ENCODE data around the gene KIAA0753.

Gene KIAA0753

GRCh38 chr17:6602141-6602540 is 38.4 kb downstream of the KIAA0753 start:
- H3K4me3 ChIP-seq (ENCODE audit: insufficient read depth, low read length, poor library complexity, severe bottlenecking) = no peak overlapping the region
- no peak for TF ChIP-seq EZH2phosphoT487 (conservative IDR thresholded peaks at IDR 0.05; ENCODE audit: low read length)
- H3K9me2 ChIP-seq (replicated peaks; ENCODE audit: insufficient read depth, low read length) = no peaks in the 10 kb centered on the region
- H3K9ac ChIP-seq (ENCODE audit: low read length) = no peak overlapping the region
- no peak overlapping the region for H2AFZ ChIP-seq (ENCODE audit: low read depth, low read length, severe bottlenecking)
- no peaks in the 10 kb centered on the region for H3K79me2 ChIP-seq (ENCODE audit: insufficient read depth, low read length)
- no peaks in the 10 kb centered on the region for H4K20me1 ChIP-seq (ENCODE audit: low read depth, low read length)
- H3K9me3 ChIP-seq (ENCODE audit: insufficient read depth, low read length) = no peaks in the 10 kb centered on the region
- no peak overlapping the region for H3K27ac ChIP-seq (ENCODE audit: low read depth, low read length)
- peaks cover 3% of the 10 kb centered on the region; the same call in 1 of the 2 replicates for H3K36me3 ChIP-seq (ENCODE audit: low read length)
- no peaks in the 10 kb centered on the region for H3K27me3 ChIP-seq (ENCODE audit: low read length)
- H3F3A ChIP-seq (ENCODE audit: insufficient read depth) = no peaks in the 10 kb centered on the region
- H3K4me2 ChIP-seq (ENCODE audit: low read depth, low read length, poor library complexity, severe bottlenecking) = no peak overlapping the region

DNA sequence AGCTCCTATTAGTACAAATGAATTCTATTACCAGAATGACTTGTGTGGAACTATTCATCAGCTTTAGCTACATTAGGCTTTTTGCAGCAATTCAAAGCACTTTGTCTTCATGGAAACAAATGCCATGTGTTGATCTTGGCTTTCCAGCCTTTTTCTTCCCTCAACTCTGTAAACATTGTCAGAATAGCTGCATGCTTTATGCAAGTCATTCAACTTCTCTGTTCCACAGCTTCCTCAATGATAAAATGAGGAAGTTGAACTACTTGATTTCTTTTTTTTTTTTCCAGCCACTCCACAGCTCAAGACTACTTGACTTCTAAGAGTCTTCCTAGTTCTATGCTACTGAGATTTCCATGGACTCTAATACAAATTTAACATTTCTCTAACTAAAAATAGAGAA is 41.1 kb downstream of the KIAA0753 start:
- H3K27me3 ChIP-seq (ENCODE audit: low read length) = no peaks in the 10 kb centered on the region

DNA sequence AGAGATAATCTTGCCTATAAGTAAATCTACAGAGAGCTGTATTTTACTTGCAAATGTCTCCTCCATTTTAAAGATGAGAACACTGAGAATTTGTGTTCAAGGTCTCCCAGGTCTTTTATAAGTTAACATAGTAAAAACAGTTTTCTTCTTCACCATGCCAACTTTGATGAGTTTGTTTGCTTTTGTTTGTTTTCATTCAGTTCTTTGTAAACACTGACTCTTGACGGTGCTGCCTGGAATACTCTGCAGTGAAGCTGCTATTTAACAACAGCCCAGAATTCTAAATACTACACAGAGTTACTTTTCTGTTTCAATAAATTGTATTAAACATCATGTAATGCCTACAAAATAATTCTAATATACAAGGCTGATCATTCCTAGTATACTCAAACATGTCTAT is 42.8 kb downstream of the KIAA0753 start:
- H4K20me1 ChIP-seq (ENCODE audit: low read depth, low read length) = no peaks in the 10 kb centered on the region
- H3K4me2 ChIP-seq (ENCODE audit: low read depth, low read length, poor library complexity, severe bottlenecking) = no peak overlapping the region
- no peaks in the 10 kb centered on the region for H3K27me3 ChIP-seq (ENCODE audit: low read length)
- H3F3A ChIP-seq (ENCODE audit: insufficient read depth) = no peaks in the 10 kb centered on the region
- H3K9me3 ChIP-seq (ENCODE audit: insufficient read depth, low read length) = no peaks in the 10 kb centered on the region
- TF ChIP-seq EZH2phosphoT487 (conservative IDR thresholded peaks at IDR 0.05; ENCODE audit: low read length) = no peak
- no peak for TF ChIP-seq CTCF (IDR thresholded peaks at IDR 0.05; ENCODE audit: insufficient read depth, low read length, poor library complexity, severe bottlenecking)
- no peaks in the 10 kb centered on the region for H3K79me2 ChIP-seq (ENCODE audit: insufficient read depth, low read length)
- H3K9me2 ChIP-seq (replicated peaks; ENCODE audit: insufficient read depth, low read length) = no peaks in the 10 kb centered on the region
- no peak overlapping the region for H3K9ac ChIP-seq (ENCODE audit: low read length)
- H3K36me3 ChIP-seq (ENCODE audit: low read length) = peaks cover 3% of the 10 kb centered on the region; the same call in 1 of the 2 replicates
- H2AFZ ChIP-seq (ENCODE audit: low read depth, low read length, severe bottlenecking) = no peak overlapping the region
- H3K27ac ChIP-seq (ENCODE audit: low read depth, low read length) = no peak overlapping the region
- no peak overlapping the region for H3K4me3 ChIP-seq (ENCODE audit: insufficient read depth, low read length, poor library complexity, severe bottlenecking)

More for the DNA sequence above, 41.1 kb downstream of the KIAA0753 start:
- H3F3A ChIP-seq (ENCODE audit: insufficient read depth) = no peaks in the 10 kb centered on the region
- H3K9me2 ChIP-seq (replicated peaks; ENCODE audit: insufficient read depth, low read length) = no peaks in the 10 kb centered on the region
- no peak overlapping the region for H3K9ac ChIP-seq (ENCODE audit: low read length)
- H3K4me3 ChIP-seq (ENCODE audit: insufficient read depth, low read length, poor library complexity, severe bottlenecking) = no peak overlapping the region
- H3K79me2 ChIP-seq (ENCODE audit: insufficient read depth, low read length) = no peaks in the 10 kb centered on the region
- TF ChIP-seq EZH2phosphoT487 (conservative IDR thresholded peaks at IDR 0.05; ENCODE audit: low read length) (no peak), CTCF (IDR thresholded peaks at IDR 0.05; ENCODE audit: insufficient read depth, low read length, poor library complexity, severe bottlenecking) (no peak)
- H3K27ac ChIP-seq (ENCODE audit: low read depth, low read length) = no peak overlapping the region; the same call in 1 of the 2 replicates
- peak overlapping the region; percentile 1 for H2AFZ ChIP-seq (ENCODE audit: low read depth, low read length, severe bottlenecking)
- peaks cover 3% of the 10 kb centered on the region; the same call in 1 of the 2 replicates for H3K36me3 ChIP-seq (ENCODE audit: low read length)
- H3K4me2 ChIP-seq (ENCODE audit: low read depth, low read length, poor library complexity, severe bottlenecking) = no peak overlapping the region
- no peaks in the 10 kb centered on the region for H3K9me3 ChIP-seq (ENCODE audit: insufficient read depth, low read length)
- no peaks in the 10 kb centered on the region for H4K20me1 ChIP-seq (ENCODE audit: low read depth, low read length)

DNA sequence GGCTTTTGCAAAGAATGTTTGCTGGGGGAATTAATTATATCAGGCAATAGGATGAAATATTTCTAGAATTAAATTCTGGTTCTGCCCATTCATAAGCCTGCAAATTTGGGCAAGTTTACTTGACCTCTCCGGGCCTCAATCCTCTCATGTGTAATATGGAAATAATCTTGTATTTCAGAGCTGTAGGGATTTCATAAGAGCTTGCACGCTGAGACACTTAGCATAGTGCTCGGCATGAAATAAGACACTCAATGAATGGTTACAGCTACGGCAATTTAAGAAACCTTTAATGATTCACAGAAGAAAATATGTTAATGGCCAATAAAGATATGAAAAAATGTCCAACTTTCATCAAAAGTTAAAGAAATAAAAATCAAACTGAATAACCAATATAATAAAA is 43.6 kb downstream of the KIAA0753 start:
- no peak overlapping the region for H3K4me2 ChIP-seq (ENCODE audit: low read depth, low read length, poor library complexity, severe bottlenecking)
- no peak overlapping the region for H3K27ac ChIP-seq (ENCODE audit: low read depth, low read length)
- no peak overlapping the region for H2AFZ ChIP-seq (ENCODE audit: low read depth, low read length, severe bottlenecking)
- no peaks in the 10 kb centered on the region for H4K20me1 ChIP-seq (ENCODE audit: low read depth, low read length)
- no peak overlapping the region for H3K4me3 ChIP-seq (ENCODE audit: insufficient read depth, low read length, poor library complexity, severe bottlenecking)
- H3K79me2 ChIP-seq (ENCODE audit: insufficient read depth, low read length) = no peaks in the 10 kb centered on the region
- no peak overlapping the region for H3K9ac ChIP-seq (ENCODE audit: low read length)
- H3F3A ChIP-seq (ENCODE audit: insufficient read depth) = no peaks in the 10 kb centered on the region
- H3K27me3 ChIP-seq (ENCODE audit: low read length) = no peaks in the 10 kb centered on the region
- peaks cover 3% of the 10 kb centered on the region; the same call in 1 of the 2 replicates for H3K36me3 ChIP-seq (ENCODE audit: low read length)
- H3K9me2 ChIP-seq (replicated peaks; ENCODE audit: insufficient read depth, low read length) = no peaks in the 10 kb centered on the region
- TF ChIP-seq CTCF (IDR thresholded peaks at IDR 0.05; ENCODE audit: insufficient read depth, low read length, poor library complexity, severe bottlenecking) (no peak), EZH2phosphoT487 (conservative IDR thresholded peaks at IDR 0.05; ENCODE audit: low read length) (no peak)
- H3K9me3 ChIP-seq (ENCODE audit: insufficient read depth, low read length) = no peaks in the 10 kb centered on the region
